GM18909 (cell line): ENCODE measurements around the gene REC8.
A peak's percentile ranks its signal among the peaks of the same experiment; 100 is the strongest.
"Not testable (repeated sequence)": the region's sequence is repeated elsewhere in the genome, so short reads cannot be mapped to it uniquely, and the experiment has no call there.

Experiments used
- ATAC-seq: cut with Tn5 transposase; IDR thresholded peaks from one replicate; pipeline ENCODE4 v1.9.1; 2021; ENCODE audit warnings: mild to moderate bottlenecking; ENCODE audit not compliant: unreplicated experiment, poor library complexity

The REC8 gene

DNA sequence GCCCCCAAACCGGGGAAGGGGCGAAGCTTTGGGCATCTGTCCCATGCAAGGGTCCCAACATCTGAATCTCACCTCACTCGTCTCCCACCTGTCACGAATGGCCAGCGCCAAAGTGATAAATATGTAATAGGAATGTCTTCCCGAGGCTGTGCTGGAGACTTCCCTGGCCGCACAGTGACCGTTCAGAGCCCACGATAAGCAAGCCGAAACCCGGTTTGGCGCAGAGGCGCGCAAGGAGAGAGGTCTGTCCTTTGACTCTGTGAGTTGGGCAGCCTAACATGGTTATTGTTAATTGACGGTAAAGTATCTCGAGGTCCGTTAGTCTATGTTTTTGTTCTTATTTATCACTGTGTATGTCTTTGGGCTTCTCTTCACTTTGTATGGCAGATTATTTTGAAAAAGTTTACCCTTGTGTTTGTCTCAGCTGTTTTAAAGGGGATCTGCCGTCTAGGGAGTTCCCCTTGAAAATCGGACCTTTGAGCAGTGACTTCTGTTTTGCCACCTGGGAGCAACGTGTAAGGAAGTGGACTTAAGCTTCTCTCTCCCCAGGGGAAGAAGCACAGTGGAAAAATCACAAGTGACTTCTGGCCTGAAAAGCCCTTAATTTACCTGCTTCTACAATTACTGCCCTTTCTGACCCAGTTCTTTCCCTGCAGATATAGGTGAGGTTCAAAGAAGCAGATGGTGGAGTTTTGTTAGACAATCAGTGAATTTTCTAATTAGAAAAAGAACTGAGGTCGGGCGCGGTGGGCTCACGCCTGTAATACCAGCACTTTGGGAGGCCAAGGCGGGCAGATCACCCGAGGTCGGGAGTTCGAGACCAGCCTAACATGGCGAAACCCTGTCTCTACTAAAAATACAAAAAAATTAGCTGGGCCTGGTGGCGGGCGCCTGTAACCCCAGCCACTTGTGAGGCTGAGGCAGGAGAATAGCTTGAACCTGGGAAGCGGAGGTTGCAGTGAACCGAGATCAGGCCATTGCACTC lies 24.5 kb downstream of the REC8 start:
- ATAC-seq: no peak

DNA sequence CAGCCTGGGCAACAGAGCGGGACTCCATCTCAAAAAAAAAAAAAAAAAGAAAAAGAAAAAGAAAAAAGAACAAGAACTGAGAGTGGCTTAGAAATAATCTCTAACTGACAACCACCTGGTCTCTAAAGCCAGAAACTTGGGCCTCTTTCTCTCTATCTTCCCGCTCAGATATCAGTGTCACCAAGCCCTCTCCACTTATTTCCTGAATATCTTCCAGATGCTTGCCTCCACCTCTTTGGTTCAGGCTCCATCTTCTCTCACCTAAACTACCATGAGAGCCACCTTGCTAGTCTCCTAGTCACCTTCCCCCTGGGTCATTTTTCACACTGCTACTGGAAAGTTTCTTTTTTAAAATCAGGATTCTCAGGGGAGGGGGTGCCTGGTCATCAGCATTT lies 25.2 kb downstream of the REC8 start:
- no peak for ATAC-seq

GRCh38 chr14:24198814-24199524 lies 27.1 kb downstream of the REC8 start:
- no peak for ATAC-seq

GRCh38 chr14:24202538-24202937 lies 30.7 kb downstream of the REC8 start:
- ATAC-seq: not testable (repeated sequence)

GRCh38 chr14:24203249-24203886 lies 31.5 kb downstream of the REC8 start:
- ATAC-seq: not testable (repeated sequence)

DNA sequence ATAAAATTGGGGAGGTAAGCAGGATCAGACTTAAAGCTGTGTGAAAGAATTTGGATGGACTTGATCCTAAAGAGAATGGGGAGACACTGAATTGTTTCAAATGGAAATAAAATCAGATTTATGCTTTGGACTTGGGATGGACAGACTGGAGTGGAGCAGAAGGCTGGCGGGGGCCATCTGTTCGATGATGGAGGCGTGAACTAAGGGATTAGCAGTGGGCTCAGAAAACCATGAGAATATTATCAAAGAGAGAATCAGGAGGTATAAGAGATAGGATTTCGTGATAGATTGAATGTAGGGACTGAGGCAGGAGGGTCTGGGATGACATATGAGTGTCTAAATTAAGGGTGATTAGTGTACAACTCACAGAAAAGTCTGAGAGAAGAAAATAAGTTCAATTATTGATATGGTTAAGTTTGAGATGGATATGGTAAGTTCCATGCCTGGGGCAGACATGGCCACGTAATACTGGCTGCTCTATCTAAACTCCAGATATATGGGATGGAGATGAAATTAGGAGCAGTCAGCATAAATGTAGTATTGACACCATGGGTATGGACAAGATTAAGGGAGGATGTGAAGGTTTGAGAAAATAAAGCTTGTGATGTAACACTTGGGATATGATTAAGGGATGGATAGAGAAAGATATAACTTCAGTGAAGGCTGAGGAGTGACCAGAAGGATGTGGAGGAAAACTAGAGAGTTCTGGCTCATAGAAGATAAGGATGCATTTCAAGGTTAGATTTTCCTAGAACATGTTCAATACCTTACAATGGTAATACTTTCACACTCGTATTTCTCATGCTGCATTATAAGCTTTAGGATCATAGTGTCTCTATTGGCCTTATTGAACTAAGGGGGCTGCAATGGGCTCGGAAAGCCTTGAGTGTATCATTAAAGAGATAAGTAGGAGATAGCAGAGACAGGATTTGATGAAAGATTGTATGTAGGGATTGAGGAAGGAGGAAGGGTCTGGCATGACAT lies 32.6 kb downstream of the REC8 start:
- ATAC-seq: no peak

DNA sequence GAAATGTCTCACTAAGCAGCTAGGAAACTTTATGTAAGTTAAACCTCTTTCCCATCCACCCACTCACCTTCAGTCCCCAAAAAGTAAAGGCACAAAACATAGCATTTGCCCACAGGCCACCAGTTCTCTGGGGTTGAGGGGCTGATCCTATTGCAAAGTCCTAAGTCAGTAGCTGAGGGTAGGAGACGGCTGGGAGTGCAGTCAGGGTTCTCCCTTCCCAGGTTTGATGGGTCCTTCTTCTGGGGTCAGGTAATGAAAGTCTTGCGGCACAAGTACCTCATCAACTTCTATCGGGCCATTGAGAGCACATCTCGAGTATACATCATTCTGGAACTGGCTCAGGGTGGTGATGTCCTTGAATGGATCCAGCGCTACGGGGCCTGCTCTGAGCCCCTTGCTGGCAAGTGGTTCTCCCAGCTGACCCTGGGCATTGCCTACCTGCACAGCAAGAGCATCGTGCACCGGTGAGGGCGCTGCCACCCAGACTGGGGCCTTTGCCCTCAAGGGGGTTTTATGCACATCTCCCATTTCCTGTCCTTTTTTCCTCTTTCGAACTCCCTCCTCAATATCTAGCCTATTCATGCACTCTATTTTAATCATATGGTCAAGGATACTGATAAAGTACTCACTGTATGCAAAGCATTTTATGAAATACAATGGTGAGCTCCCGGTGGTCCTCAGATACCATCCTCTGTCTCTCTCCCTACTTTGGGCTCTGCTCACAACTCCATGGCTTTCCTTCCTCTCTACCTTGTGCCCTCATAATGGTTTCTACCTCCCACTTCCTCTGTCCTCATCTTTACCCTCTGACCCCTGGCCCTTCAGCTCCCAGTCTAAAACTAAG lies 34.6 kb downstream of the REC8 start:
- ATAC-seq: no peak

- ATAC-seq: no peak
Measured at GRCh38 chr14:24207104-24207551, 35.2 kb downstream of the REC8 start.

DNA sequence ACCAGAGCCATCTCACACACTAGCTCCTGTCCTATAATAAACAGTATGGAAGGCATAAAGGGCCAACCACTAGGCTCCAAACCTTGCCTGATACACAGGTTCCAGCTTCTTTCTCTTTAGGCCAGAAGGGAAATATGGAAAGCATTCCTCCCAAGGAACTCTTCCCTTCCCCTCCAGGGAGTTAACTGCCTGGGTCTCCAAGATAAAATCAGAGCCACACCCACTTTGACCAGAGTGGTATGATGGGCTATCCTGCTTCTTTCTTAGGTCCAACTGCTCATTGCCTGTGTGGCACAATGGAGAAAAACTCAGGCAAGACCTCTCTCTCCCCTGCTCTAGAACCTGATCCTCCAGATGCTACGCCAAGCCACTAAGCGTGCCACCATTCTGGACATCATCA lies 35.7 kb downstream of the REC8 start:
- no peak for ATAC-seq

GRCh38 chr14:24211311-24211710 lies 39.4 kb downstream of the REC8 start:
- no peak for ATAC-seq

DNA sequence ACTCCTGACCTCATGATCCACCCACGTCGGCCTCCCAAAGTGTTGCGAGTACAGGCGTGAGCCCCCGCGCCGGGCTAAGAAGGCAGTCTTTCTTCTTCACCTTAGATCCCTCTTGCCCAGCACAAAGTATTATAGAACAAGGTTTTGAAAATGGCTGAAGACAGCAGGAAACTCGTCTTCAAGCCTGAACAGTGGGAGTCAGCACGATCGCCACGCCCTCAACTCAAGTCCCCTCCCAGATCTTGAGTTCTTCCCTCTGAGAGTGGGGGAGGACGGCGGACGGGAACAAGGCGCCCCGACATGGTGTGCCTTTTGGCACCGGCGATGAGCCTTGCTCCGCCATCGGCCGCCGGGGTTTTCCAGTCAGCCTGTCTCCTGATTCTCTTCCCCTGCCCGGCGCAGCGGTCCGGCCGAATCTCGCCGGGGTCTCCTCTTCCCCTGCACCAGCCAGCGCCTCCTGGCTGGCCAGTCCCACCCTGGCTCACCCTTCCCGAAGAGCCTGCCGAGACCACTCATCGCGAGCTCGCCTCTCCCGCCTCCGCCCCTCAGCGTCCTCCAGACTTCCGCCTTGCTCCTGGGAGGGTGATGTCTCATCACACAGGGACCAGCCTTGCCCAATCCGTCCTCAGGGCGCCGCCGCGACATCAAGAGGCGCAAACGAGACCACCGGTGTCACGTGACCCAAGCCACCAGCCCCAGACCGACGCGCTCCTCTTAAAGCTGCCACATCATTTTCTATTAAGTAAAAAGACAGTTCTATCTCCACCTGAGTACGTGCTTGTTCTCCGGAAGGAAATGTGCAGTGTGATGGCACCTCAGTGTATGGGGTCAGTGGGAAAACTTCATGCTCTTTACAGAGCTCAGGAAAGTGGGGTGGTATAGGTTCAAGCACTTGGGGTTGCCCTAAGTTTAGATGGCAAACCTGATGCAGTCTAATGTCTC lies 41.3 kb downstream of the REC8 start, which contains the start of gene CHMP4A:
Gene CHMP4A, minus strand, starts transcription at position 565 of the 942 bp plus-strand sequence. Its CDS starts 49 bp downstream, at position 516.
- ATAC-seq: peak; percentile 85

GRCh38 chr14:24213866-24214662 lies 42.2 kb downstream of the REC8 start:
- ATAC-seq: no peak

GRCh38 chr14:24215495-24216344 lies 43.8 kb downstream of the REC8 start, which contains the start of gene MDP1:
Gene MDP1 (minus strand): TSS chr14:24216066. CDS start chr14:24215955, 111 bp downstream.
- peak; percentile 73 for ATAC-seq

GRCh38 chr14:24216345-24216699 lies 44.4 kb downstream of the REC8 start:
- ATAC-seq: no peak

DNA sequence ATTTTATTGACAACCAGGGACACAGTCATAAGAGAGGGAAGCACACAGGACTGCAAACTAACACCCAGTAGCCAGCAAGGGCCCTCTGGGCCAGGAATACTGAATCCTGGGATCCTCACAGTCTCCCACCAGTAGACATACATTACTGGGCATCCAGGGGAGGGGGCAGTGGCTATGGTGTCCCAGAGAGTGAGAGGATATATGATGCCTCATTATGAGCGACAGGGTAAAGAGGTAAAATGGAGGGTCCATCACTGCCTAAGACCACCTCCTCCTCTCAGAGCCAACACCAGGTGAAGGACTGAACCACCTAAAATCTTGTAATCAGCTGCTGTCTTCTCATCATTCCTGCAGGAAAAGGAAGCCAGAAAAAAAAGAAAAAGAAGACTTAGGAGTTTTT lies 45.0 kb downstream of the REC8 start:
- ATAC-seq: not testable (repeated sequence)

GRCh38 chr14:24219080-24219479 lies 47.2 kb downstream of the REC8 start:
- ATAC-seq: no peak
